GM12878 (cell line): ENCODE data around the gene ZBTB34. TPM values are rescaled to one million over a fixed set of nuclear protein-coding genes. Genes with fewer than 3 reads are reported as not detected.

Experiments used
- BHLHE40 ChIP-seq, 2 experiments: fragments of 450-650 bp in 1 of 2; IDR thresholded peaks; 2 replicates each; pipeline ENCODE4 v1.6.1; 2011 to 2017; ENCODE audit warnings: low read depth in 2 of 2, borderline replicate concordance in 1 of 2, improper control_type of control experiment in 1 of 2, low read length in 1 of 2, mild to moderate bottlenecking in 1 of 2
- CEBPZ ChIP-seq: fragments of 150-350 bp; IDR thresholded peaks from 2 replicates; pipeline ENCODE4 v1.6.1; 2016; ENCODE audit warnings: low read depth, low read length
- EED ChIP-seq: sonication (generic); IDR thresholded peaks from 2 replicates; pipeline ENCODE4 v1.6.1; 2016; ENCODE audit warnings: antibody characterized with exemption, low read depth
- HCFC1 ChIP-seq: fragments of 150-350 bp; IDR thresholded peaks from 2 replicates; pipeline ENCODE4 v1.6.1; 2014; ENCODE audit warnings: low read length
- MAX ChIP-seq: IDR thresholded peaks from 2 replicates; pipeline ENCODE4 v1.6.1; 2012; ENCODE audit warnings: low read depth, low read length, improper control_type of control experiment
- MTA3 ChIP-seq: IDR thresholded peaks from 2 replicates; pipeline ENCODE4 v1.6.1; 2012; ENCODE audit warnings: low read length, inconsistent platforms, borderline replicate concordance
- MXI1 ChIP-seq: fragments of 150-350 bp; IDR thresholded peaks from 2 replicates; pipeline ENCODE4 v1.6.1; 2011; ENCODE audit warnings: low read depth, mild to moderate bottlenecking, inconsistent platforms, low read length, improper control_type of control experiment
- MYC ChIP-seq: IDR thresholded peaks from 2 replicates; pipeline ENCODE4 v1.6.1; 2011; ENCODE audit warnings: mild to moderate bottlenecking, low read length, moderate library complexity, inconsistent platforms; ENCODE audit not compliant: insufficient read depth, insufficient replicate concordance, insufficient read length, severe bottlenecking
- NFYA ChIP-seq: IDR thresholded peaks from 2 replicates; pipeline ENCODE4 v1.6.1; 2011; ENCODE audit warnings: low read depth, mild to moderate bottlenecking, low read length, improper control_type of control experiment, borderline replicate concordance
- RAD21 ChIP-seq: IDR thresholded peaks from 2 replicates; pipeline ENCODE4 v1.6.1; 2011; ENCODE audit warnings: mild to moderate bottlenecking, low read depth, low read length, moderate library complexity; ENCODE audit not compliant: insufficient read depth
- SIN3A ChIP-seq: IDR thresholded peaks from 2 replicates; pipeline ENCODE4 v1.6.1; 2012; ENCODE audit warnings: low read depth, low read length, improper control_type of control experiment
- SMC3 ChIP-seq: IDR thresholded peaks from 2 replicates; pipeline ENCODE4 v1.6.1; 2011; ENCODE audit warnings: low read length, improper control_type of control experiment, borderline replicate concordance
- SP1 ChIP-seq: IDR thresholded peaks from one replicate; pipeline ENCODE4 v1.6.1; 2011; ENCODE audit warnings: low read depth, low read length
- STAT1 ChIP-seq: fragments of 450-650 bp; conservative IDR thresholded peaks from 2 replicates; pipeline ENCODE4 v1.6.1; 2014; ENCODE audit warnings: antibody characterized with exemption, mild to moderate bottlenecking
- TAF1 ChIP-seq: IDR thresholded peaks from 2 replicates; pipeline ENCODE4 v1.6.1; 2011; ENCODE audit warnings: mild to moderate bottlenecking, low read depth, low read length, borderline replicate concordance
- ZNF207 ChIP-seq: fragments of 450-650 bp; IDR thresholded peaks from 2 replicates; pipeline ENCODE4 v1.6.1; 2014; ENCODE audit warnings: antibody characterized with exemption, mild to moderate bottlenecking, borderline replicate concordance
- ZNF217 ChIP-seq: fragments of 450-650 bp; IDR thresholded peaks from 2 replicates; pipeline ENCODE4 v1.6.1; 2017; ENCODE audit warnings: antibody characterized with exemption, mild to moderate bottlenecking
- ZNF274 ChIP-seq: IDR thresholded peaks from one replicate; pipeline ENCODE4 v1.8.0; 2011; ENCODE audit not compliant: insufficient read length, insufficient read depth
- ZNF592 ChIP-seq: fragments of 450-650 bp; IDR thresholded peaks from 2 replicates; pipeline ENCODE4 v1.6.1; 2017; ENCODE audit warnings: mild to moderate bottlenecking, moderate library complexity
- ZNF687 ChIP-seq: fragments of 450-650 bp; IDR thresholded peaks from 2 replicates; pipeline ENCODE4 v1.6.1; 2017; ENCODE audit warnings: mild to moderate bottlenecking, moderate library complexity
- ZSCAN29 ChIP-seq: fragments of 450-650 bp; IDR thresholded peaks from 2 replicates; pipeline ENCODE4 v1.6.1; 2017; ENCODE audit warnings: mild to moderate bottlenecking, moderate library complexity
- polyA plus RNA-seq, 11 experiments: library from polyadenylated mRNA; depleted of rRNA in 4 of 11; unstranded in 6 of 11; stranded (reverse) in 5 of 11; fragments of >200 nt; fragmentation: Nextera tagmentation in 4 of 11; fragmentation: Illumina TruSeq in 1 of 11; extraction: Ambion mirVana in 4 of 11; extraction: Trizol in 1 of 11; gene quantifications; 1 replicate in 1 of 11; 2 replicates in 10 of 11; pipeline versions ENCODE4 v1.2.1 to v1.2.3, GENCODE V29; 2011 to 2016; ENCODE audit warnings: inconsistent platforms in 2 of 11, missing spikeins in 2 of 11, low read depth in 1 of 11
- total RNA-seq, 4 experiments: library from RNA; depleted of rRNA in 3 of 4; stranded (reverse); fragments of >200 nt in 3 of 4; fragmentation: Illumina TruSeq in 1 of 4; extraction: Trizol in 1 of 4; gene quantifications; 2 replicates each; pipeline versions ENCODE4 v1.2.1 to v1.2.3, GENCODE V29; 2013 to 2021

Gene ZBTB34
- total and polyA plus RNA-seq, 10 of the 15 experiments (the other 5 are each of a cell fraction or from before 2014, with no cell fraction given) = 0.71 to 11.3 (median 3.8) TPM

GRCh38 chr9:126872516-126872915, 12.1 kb downstream of the ZBTB34 start (continued):
- no peak for TF ChIP-seq SP1
- TF ChIP-seq SIN3A = no peak
- no peak for TF ChIP-seq ZNF274
- no peak for TF ChIP-seq CEBPZ
- TF ChIP-seq RAD21 = no peak
- TF ChIP-seq MAX = no peak
- TF ChIP-seq HCFC1 = no peak
- TF ChIP-seq ZNF592 = no peak
- TF ChIP-seq MTA3 = no peak
- TF ChIP-seq BHLHE40 (IDR thresholded peaks at IDR 0.05; ENCODE audit: borderline replicate concordance in 1 of 2, low read depth in 2 of 2, low read length in 1 of 2) = no peak
- no peak for TF ChIP-seq SMC3
- TF ChIP-seq ZSCAN29 = no peak
- no peak for TF ChIP-seq ZNF207
- no peak for TF ChIP-seq EED
- TF ChIP-seq MYC = no peak
- TF ChIP-seq STAT1 = no peak
- no peak for TF ChIP-seq ZNF687
- TF ChIP-seq ZNF217 = no peak
- TF ChIP-seq MXI1 = no peak
- TF ChIP-seq TAF1 = no peak
- TF ChIP-seq NFYA = no peak
